GM12878 (cell line): ENCODE data around the gene RAD51B.

ENCODE experiments used
- CEBPB ChIP-seq, 2 experiments: fragments of 150-350 bp in 1 of 2; IDR thresholded peaks; 2 replicates each; pipeline ENCODE4 v1.6.1; 2012 to 2014; ENCODE audit warnings: low read depth in 2 of 2, low read length in 2 of 2, borderline replicate concordance in 1 of 2, inconsistent platforms in 1 of 2
- CTCF ChIP-seq, 3 experiments: IDR thresholded peaks in 2 of 3; conservative IDR thresholded peaks in 1 of 3; 2 replicates each; pipeline ENCODE4 v1.5.1; 2011; ENCODE audit warnings: low read depth in 3 of 3, low read length in 3 of 3, mild to moderate bottlenecking in 3 of 3, control low read depth in 2 of 3, moderate library complexity in 2 of 3, inconsistent platforms in 1 of 3, mixed read lengths in 1 of 3; ENCODE audit not compliant: control insufficient read depth in 2 of 3, insufficient read depth in 1 of 3; ENCODE audit errors: extremely low read depth in 1 of 3
- EZH2 ChIP-seq: IDR thresholded peaks from 2 replicates; pipeline ENCODE4 v1.6.1; 2012; ENCODE audit warnings: low read depth, mild to moderate bottlenecking, control low read depth, inconsistent platforms, low read length, borderline replicate concordance; ENCODE audit not compliant: control insufficient read depth
- IRF3 ChIP-seq: fragments of 450-650 bp; IDR thresholded peaks from 2 replicates; pipeline ENCODE4 v1.6.1; 2014; ENCODE audit warnings: mild to moderate bottlenecking
- MYC ChIP-seq: IDR thresholded peaks from 2 replicates; pipeline ENCODE4 v1.6.1; 2011; ENCODE audit warnings: mild to moderate bottlenecking, low read length, moderate library complexity, inconsistent platforms; ENCODE audit not compliant: insufficient read depth, insufficient replicate concordance, insufficient read length, severe bottlenecking
- NFXL1 ChIP-seq: fragments of 450-650 bp; IDR thresholded peaks from 2 replicates; pipeline ENCODE4 v1.6.1; 2017; ENCODE audit warnings: antibody characterized with exemption, mild to moderate bottlenecking, borderline replicate concordance
- NFYB ChIP-seq: IDR thresholded peaks from 2 replicates; pipeline ENCODE4 v1.6.1; 2011; ENCODE audit warnings: low read depth, mild to moderate bottlenecking, low read length, improper control_type of control experiment, moderate library complexity; ENCODE audit not compliant: insufficient read depth
- RFX5 ChIP-seq: IDR thresholded peaks from 2 replicates; pipeline ENCODE4 v1.6.1; 2011; ENCODE audit warnings: low read depth, low read length, improper control_type of control experiment
- SMC3 ChIP-seq: IDR thresholded peaks from 2 replicates; pipeline ENCODE4 v1.6.1; 2011; ENCODE audit warnings: low read length, improper control_type of control experiment, borderline replicate concordance
- ZBTB33 ChIP-seq: fragments of 450-650 bp; IDR thresholded peaks from 2 replicates; pipeline ENCODE4 v1.6.1; 2017; ENCODE audit warnings: mild to moderate bottlenecking
- ZNF274 ChIP-seq: IDR thresholded peaks from one replicate; pipeline ENCODE4 v1.8.0; 2011; ENCODE audit not compliant: insufficient read length, insufficient read depth
- TF ChIP-seq, protein P1 (sequence below): IDR thresholded peaks from 2 replicates; pipeline ENCODE4 v1.6.1; 2012; ENCODE audit warnings: low read depth, low read length, improper control_type of control experiment

GRCh38 chr14:68493152-68493911 is 673.8 kb downstream of the RAD51B start:
- TF ChIP-seq ZBTB33, result no peak
- no peak for TF ChIP-seq RFX5
- TF ChIP-seq NFXL1, result no peak
- no peak for TF ChIP-seq EZH2
- TF ChIP-seq, protein P1, sequence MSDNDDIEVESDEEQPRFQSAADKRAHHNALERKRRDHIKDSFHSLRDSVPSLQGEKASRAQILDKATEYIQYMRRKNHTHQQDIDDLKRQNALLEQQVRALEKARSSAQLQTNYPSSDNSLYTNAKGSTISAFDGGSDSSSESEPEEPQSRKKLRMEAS, result no peak
- TF ChIP-seq CTCF (IDR thresholded peaks at IDR 0.05 in 2 of 3, conservative IDR thresholded peaks at IDR 0.05 in 1 of 3; ENCODE audit: control insufficient read depth in 2 of 3, extremely low read depth in 1 of 3, insufficient read depth in 1 of 3, low read depth in 3 of 3, low read length in 3 of 3), result no peak
- TF ChIP-seq IRF3, result no peak
- TF ChIP-seq SMC3, result no peak
- TF ChIP-seq ZNF274, result no peak
- TF ChIP-seq MYC, result no peak
- TF ChIP-seq NFYB, result no peak
- no peak for TF ChIP-seq CEBPB (IDR thresholded peaks at IDR 0.05; ENCODE audit: borderline replicate concordance in 1 of 2, low read depth in 2 of 2, low read length in 2 of 2)
